ENCODE data around the gene PXDC1. TPM values are rescaled to one million over a fixed set of nuclear protein-coding genes. Genes with fewer than 3 reads are reported as not detected.

Gene PXDC1
- total and polyA plus RNA-seq, 12 donors = 3.7 to 46.7 (median 22.5) TPM

DNA sequence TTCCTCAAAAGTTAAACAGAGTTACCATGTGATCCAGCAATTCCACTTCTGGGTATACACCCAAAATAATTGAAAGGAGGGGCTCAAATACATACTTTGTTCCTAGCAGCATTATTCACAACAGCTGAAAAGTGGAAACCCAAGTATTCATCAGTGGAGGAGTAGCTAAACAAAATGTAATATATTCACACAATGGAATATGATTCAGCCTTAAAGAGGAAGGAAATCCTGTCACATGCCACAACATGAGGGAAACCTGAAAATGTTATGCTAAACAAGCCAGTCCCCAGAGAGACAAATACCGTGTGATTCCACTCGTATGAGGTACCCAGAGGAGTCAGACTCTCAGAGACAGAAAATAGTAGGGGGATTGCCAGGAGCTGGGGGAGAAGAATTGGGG lies 44.5 kb downstream of the PXDC1 start:
- Histone ChIP-seq H3K27me3 (no peaks in the 10 kb centered on the region), H3K9me3 (replicated peaks in 1 of 3) (no peaks in the 10 kb centered on the region), H3K36me3 (replicated peaks in 1 of 2) (no peaks in the 10 kb centered on the region), H3K4me1 (replicated peaks in 1 of 2) (no peaks in the 10 kb centered on the region), H3K27ac (no peak overlapping the region), H3K4me3 (no peak overlapping the region)
- intact Hi-C loops (cut with DNase I) = no loop called here
- 46 to 80% (median 59%) methylated on average over 2 of the region's 2 CpGs for WGBS, 4 donors
- TF ChIP-seq, protein P1, sequence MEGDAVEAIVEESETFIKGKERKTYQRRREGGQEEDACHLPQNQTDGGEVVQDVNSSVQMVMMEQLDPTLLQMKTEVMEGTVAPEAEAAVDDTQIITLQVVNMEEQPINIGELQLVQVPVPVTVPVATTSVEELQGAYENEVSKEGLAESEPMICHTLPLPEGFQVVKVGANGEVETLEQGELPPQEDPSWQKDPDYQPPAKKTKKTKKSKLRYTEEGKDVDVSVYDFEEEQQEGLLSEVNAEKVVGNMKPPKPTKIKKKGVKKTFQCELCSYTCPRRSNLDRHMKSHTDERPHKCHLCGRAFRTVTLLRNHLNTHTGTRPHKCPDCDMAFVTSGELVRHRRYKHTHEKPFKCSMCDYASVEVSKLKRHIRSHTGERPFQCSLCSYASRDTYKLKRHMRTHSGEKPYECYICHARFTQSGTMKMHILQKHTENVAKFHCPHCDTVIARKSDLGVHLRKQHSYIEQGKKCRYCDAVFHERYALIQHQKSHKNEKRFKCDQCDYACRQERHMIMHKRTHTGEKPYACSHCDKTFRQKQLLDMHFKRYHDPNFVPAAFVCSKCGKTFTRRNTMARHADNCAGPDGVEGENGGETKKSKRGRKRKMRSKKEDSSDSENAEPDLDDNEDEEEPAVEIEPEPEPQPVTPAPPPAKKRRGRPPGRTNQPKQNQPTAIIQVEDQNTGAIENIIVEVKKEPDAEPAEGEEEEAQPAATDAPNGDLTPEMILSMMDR (IDR thresholded peaks at IDR 0.05) = no peak
- no peak for DNase-seq

DNA sequence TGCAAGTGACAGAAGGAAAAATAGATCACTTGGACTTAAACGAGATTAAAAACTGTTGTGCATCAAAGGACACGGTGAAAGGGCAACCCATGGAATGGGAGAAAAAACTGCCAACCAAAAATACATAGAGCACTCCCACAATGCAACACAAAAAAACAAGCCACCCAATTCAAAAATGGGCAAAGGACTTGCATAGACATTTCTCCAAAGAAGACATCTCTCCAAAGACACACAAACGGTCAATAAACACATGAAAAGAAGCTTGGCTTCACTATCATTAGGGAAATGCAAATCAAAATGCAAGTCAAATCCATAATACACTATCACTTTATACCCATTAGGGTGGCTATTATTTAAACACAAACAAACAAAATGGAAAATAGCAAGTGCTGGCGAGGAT lies 45.0 kb downstream of the PXDC1 start:
- 79 to 82% (median 80%) methylated on average over 4 of the region's 4 CpGs for WGBS, 4 donors
- Histone ChIP-seq H3K4me1 (replicated peaks in 1 of 2) (no peaks in the 10 kb centered on the region), H3K4me3 (no peak overlapping the region), H3K36me3 (replicated peaks in 1 of 2) (no peaks in the 10 kb centered on the region), H3K27me3 (no peaks in the 10 kb centered on the region), H3K9me3 (replicated peaks in 1 of 3) (no peaks in the 10 kb centered on the region), H3K27ac (no peak overlapping the region)
- no peak for DNase-seq
- intact Hi-C loops (cut with DNase I) = no loop called here
- TF ChIP-seq, protein P1 (IDR thresholded peaks at IDR 0.05) = no peak
- no peak for TF ChIP-seq POLR2A (IDR thresholded peaks at IDR 0.05)

DNA sequence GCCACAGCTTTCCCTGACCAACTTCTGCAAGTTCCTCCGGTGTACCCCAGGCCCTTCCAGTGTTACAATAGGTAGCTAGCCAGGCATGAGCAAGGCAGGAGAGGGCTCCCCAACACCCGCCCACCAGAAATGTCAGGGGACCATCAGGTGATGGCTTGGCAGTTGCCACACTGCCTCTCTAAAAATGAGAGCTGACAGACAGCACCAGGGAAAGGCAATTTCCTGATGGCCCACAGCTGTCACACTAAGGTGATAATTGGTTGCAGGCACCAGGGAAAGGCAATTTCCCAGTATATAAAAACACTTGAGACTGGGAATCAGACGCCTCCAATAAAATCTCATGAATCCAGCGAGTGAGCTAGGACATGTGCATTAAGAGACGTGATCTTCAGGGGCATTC lies 49.9 kb downstream of the PXDC1 start:
- Histone ChIP-seq H3K36me3 (replicated peaks in 1 of 2) (no peaks in the 10 kb centered on the region), H3K4me3 (no peak overlapping the region), H3K9me3 (replicated peaks in 1 of 3) (no peaks in the 10 kb centered on the region), H3K27me3 (no peaks in the 10 kb centered on the region), H3K27ac (no peak overlapping the region), H3K4me1 (replicated peaks in 1 of 2) (no peaks in the 10 kb centered on the region)
- intact Hi-C loops (cut with DNase I) = no loop called here
- TF ChIP-seq, protein P1 (IDR thresholded peaks at IDR 0.05) = no peak
- TF ChIP-seq POLR2A (IDR thresholded peaks at IDR 0.05) = no peak
- WGBS, 4 donors = 67 to 77% (median 74%) methylated on average over 5 of the region's 5 CpGs
- no peak for DNase-seq

DNA sequence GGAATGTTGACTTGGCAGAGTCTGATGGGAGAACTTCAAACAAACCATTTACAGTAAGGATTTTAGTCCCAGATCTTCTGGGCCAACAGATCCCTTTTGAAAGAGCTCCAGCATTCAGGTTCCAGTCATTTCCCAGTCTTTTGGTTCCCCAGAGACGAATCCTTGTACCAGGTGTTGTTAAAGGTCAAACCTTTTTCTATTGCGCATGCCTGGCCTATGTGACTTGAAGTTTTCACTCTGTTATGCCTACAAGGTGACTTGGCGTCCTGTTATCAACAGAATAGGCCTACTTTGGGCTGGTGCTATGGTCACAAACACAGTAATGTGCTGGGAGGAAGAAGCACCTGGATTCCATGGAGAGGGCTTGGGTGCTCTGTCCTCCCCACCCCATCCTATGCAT lies 52.3 kb downstream of the PXDC1 start:
- no peaks in the 10 kb centered on the region for H3K27me3 ChIP-seq
- DNase-seq = no peak
- H3K4me3 ChIP-seq = no peak overlapping the region
- TF ChIP-seq, protein P1 (IDR thresholded peaks at IDR 0.05) = no peak
- TF ChIP-seq POLR2A (IDR thresholded peaks at IDR 0.05) = no peak
- intact Hi-C loops (cut with DNase I) = no loop called here
- 79 to 90% (median 88%) methylated on average over 3 of the region's 3 CpGs for WGBS, 4 donors
- H3K27ac ChIP-seq = no peak overlapping the region
- no peaks in the 10 kb centered on the region for H3K4me1 ChIP-seq (replicated peaks in 1 of 2)
- H3K36me3 ChIP-seq (replicated peaks in 1 of 2) = no peaks in the 10 kb centered on the region
- H3K9me3 ChIP-seq (replicated peaks in 1 of 3) = no peaks in the 10 kb centered on the region

All from adrenal gland (tissue), 12 donors.